Right atrium auricular region (tissue), 2 donors: ENCODE measurements around the gene XRCC5. TPM values are rescaled to one million over a fixed set of nuclear protein-coding genes. Genes with fewer than 3 reads are reported as not detected.
"Not testable (repeated sequence)": the region's sequence is repeated elsewhere in the genome, so short reads cannot be mapped to it uniquely, and the experiment has no call there.

Experiments used
- DNase-seq: peaks from one replicate; pipeline ENCODE4 v3.0.0-alpha.2; 2019; ENCODE audit warnings: low spot score
- H3K27ac ChIP-seq, 2 donors: fragments of 200-600 bp; sonication (generic); 1 replicate in 1 of 2; 2 replicates in 1 of 2; pipeline ENCODE4 v1.5.1; 2016 to 2019
- H3K27me3 ChIP-seq, 2 donors: fragments of 200-600 bp; sonication (generic); one replicate each; pipeline versions ENCODE4 v1.5.1 to v1.6.0; 2017 to 2019
- H3K36me3 ChIP-seq: fragments of 200-600 bp; sonication (generic); one replicate; pipeline ENCODE4 v1.5.1; 2016
- H3K4me1 ChIP-seq, 2 donors: fragments of 200-600 bp; sonication (generic); one replicate each; pipeline versions ENCODE4 v1.5.1 to v1.6.0; 2017 to 2019
- H3K4me3 ChIP-seq, 2 donors: fragments of 200-600 bp; sonication (generic); 1 replicate in 1 of 2; 2 replicates in 1 of 2; pipeline ENCODE4 v1.5.1; 2017 to 2019; ENCODE audit warnings: mild to moderate bottlenecking in 1 of 2, moderate library complexity in 1 of 2
- H3K9me3 ChIP-seq, 2 donors: fragments of 200-600 bp; sonication (generic); one replicate each; pipeline ENCODE4 v1.5.1; 2019
- total RNA-seq, 2 donors: library from RNA; depleted of rRNA; stranded (reverse); fragments of >200 nt; gene quantifications; one replicate each; pipeline ENCODE4 v1.1.0, GENCODE V29; 2016
- TF ChIP-seq, protein P1 (sequence below), 2 donors: fragments of 200-600 bp; sonication (generic); IDR thresholded peaks; one replicate each; pipeline ENCODE4 v1.5.1; 2019; ENCODE audit warnings: antibody characterized with exemption in 2 of 2

The XRCC5 gene
- total RNA-seq, 2 donors from 2014 or later = 89.9 to 93.7 TPM

DNA sequence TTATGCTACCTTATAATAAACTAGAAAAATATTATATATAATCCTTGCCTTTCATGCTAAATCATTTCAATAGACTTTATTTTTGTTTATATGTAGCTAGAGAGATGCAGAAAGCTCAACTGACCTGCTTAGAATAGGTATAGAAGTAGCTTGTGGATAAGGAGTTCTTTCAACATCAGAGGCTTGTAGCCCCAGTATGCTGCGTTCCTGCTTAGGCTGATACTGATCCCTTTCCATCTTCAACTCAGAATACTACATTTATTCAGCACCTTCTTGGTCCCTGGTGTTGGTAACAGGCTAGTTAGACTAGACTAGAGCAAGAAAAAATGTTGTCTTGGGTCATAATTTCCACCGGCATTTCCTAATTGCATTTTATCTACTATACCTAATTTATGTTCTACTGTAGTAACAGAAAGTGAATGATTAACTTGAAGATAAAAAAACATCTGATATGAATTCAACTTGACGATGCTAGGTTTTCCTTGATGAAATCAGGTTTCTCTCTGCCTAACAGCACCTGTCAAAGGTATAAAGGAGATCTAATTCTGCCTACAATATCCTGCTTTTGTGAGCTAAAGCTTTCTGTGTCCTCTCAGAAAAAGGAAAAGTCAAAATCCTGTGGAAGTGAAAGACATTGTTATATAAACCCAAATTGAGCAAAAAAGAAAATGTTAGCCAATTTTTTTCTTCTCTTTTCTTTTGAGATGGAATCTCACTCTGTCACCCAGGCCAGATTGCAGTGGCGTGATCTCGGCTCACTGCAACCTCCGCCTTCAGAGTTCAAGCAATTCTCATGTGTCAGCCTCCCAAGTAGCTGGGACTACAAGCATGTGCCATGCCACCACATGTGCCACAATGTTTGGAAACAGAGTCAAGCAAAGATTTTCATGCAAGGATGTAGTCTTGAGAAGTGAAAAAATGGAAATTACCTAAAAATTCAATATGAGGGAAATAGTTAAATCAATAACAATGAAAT is 33.4 kb upstream of the XRCC5 start:
- TF ChIP-seq, protein P1, sequence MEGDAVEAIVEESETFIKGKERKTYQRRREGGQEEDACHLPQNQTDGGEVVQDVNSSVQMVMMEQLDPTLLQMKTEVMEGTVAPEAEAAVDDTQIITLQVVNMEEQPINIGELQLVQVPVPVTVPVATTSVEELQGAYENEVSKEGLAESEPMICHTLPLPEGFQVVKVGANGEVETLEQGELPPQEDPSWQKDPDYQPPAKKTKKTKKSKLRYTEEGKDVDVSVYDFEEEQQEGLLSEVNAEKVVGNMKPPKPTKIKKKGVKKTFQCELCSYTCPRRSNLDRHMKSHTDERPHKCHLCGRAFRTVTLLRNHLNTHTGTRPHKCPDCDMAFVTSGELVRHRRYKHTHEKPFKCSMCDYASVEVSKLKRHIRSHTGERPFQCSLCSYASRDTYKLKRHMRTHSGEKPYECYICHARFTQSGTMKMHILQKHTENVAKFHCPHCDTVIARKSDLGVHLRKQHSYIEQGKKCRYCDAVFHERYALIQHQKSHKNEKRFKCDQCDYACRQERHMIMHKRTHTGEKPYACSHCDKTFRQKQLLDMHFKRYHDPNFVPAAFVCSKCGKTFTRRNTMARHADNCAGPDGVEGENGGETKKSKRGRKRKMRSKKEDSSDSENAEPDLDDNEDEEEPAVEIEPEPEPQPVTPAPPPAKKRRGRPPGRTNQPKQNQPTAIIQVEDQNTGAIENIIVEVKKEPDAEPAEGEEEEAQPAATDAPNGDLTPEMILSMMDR (IDR thresholded peaks at IDR 0.05) = no peak
- no peak overlapping the region for H3K27ac ChIP-seq
- no peaks in the 10 kb centered on the region for H3K36me3 ChIP-seq
- no peak overlapping the region for H3K4me3 ChIP-seq
- H3K9me3 ChIP-seq = no peaks in the 10 kb centered on the region
- DNase-seq = no peak
- H3K27me3 ChIP-seq = no peaks in the 10 kb centered on the region
- H3K4me1 ChIP-seq = peaks cover 0 to under 1% of the 10 kb centered on the region in 2 donors

DNA sequence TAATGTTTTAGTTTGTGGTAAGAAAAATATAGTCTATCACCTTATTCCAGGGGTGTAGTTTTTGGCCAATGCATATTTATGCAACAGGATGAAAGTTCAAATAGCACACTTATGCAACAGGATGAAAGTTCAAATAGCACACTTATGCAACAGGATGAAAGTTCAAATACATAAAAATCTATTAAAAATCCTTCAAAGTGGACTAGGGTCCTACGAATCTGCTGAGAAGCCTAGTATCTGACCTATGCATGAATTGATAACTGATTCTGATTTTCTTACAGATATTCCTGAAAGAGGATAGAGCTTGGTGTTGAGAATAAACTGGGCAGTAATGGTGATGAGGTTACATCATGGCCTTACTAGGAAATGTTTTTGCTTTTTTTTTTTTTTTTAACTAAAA is 30.4 kb upstream of the XRCC5 start:
- Histone ChIP-seq H3K36me3 (no peaks in the 10 kb centered on the region), H3K4me3 (no peak overlapping the region), H3K4me1 (peaks cover 0 to 14% of the 10 kb centered on the region in 2 donors), H3K27ac (no peak overlapping the region), H3K27me3 (no peaks in the 10 kb centered on the region), H3K9me3 (no peaks in the 10 kb centered on the region)
- no peak for DNase-seq
- TF ChIP-seq, protein P1 (IDR thresholded peaks at IDR 0.05) = no peak

DNA sequence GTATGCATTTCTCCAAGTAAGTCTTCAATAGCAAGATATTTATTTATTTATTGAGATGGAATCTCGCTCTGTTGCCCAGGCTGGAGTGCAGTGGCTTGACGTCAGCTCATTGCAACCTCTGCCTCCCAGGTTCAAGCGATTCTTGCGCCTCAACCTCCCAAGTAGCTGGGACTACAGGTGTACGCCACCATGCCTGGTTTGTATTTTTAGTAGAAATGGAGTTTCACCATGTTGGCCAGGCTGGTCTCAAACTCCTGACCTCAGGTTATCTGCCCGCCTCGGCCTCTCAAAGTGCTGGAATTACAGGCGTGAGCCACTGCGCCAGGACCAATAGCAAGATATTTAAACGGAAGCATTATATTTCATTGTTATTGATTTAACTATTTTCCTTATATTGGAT is 29.1 kb upstream of the XRCC5 start:
- not testable (repeated sequence) for H3K4me3 ChIP-seq, H3K36me3 ChIP-seq, DNase-seq, H3K9me3 ChIP-seq, H3K27ac ChIP-seq, H3K27me3 ChIP-seq
- H3K4me1 ChIP-seq = peaks cover 0 to 14% of the 10 kb centered on the region in 2 donors

DNA sequence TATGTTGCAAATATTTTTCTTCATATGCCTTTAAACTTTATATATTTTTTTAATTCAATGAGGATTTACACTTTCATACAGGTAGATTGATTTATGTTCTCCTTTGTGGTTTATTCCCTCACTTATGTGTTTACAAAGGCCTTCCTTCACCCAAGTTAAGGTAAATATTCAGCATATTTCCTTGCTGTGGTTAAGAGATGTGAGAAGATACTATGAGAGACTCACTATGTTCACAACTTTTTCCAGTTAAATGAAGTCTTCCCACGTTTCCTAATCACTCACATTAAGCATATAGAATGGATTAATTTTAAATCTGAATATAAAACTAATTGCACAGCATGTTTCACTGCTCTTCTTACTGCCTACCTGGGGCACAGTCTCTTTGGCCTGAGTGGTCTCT is 28.1 kb upstream of the XRCC5 start:
- H3K9me3 ChIP-seq = no peaks in the 10 kb centered on the region
- peaks cover 0 to 14% of the 10 kb centered on the region in 2 donors for H3K4me1 ChIP-seq
- no peaks in the 10 kb centered on the region for H3K27me3 ChIP-seq
- TF ChIP-seq, protein P1 (IDR thresholded peaks at IDR 0.05) = no peak
- peak overlapping the region in 1 of 2 donors; percentile 42 for H3K27ac ChIP-seq
- H3K36me3 ChIP-seq = no peaks in the 10 kb centered on the region
- peak overlapping the region; percentile 65 to 72 for H3K4me3 ChIP-seq
- no peak for DNase-seq

DNA sequence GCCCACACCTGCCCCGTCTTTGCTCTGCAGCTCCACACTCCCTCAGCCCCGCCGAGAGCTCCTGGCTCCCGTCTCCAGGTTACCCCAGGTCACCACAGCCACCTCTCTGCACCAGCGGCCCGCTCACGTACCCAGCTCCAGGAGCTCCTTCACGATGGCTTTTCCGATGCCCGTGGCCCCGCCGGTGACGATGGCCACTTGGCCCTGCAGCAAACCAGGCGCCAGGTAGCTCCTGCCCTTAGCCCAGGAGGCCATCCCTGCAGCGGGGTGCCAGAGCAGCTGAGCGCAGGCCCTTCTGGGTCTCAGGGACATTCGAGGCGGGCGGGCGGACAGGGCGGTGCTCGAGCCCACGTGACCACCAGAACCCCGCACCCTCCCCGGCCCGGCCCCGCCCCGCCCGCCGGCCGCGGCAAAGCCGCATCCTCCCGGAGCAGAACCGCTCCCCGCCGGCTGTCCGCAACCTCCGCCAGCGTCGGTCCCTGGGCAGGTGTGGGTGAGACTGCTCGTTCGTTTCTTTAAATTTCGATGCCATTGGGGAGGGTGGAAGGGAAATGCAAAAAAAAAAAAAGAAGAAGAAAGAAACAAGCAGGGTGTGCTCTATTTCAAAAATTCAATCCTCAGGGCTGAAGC is 27.5 kb upstream of the XRCC5 start, which contains the start of the genes PECR and TMEM169:
Gene PECR (minus strand): TSS at position 323 of the 630 bp plus-strand sequence. CDS start 68 bp downstream, at position 255.
Gene TMEM169 (plus strand): TSS at position 433 of the 630 bp plus-strand sequence. CDS start 14,045 bp downstream, outside the sequence.
- peak within 1 kb of the TSS in 1 of 2 donors; percentile 42 for H3K27ac ChIP-seq

More for the DNA sequence above, 27.5 kb upstream of the XRCC5 start, which contains the start of the genes PECR and TMEM169:
- TF ChIP-seq, protein P1 (IDR thresholded peaks at IDR 0.05) = no peak
- Histone ChIP-seq H3K27me3 (no peaks in the 10 kb centered on the region), H3K4me1 (peaks cover 0 to 14% of the 10 kb centered on the region in 2 donors), H3K9me3 (no peaks in the 10 kb centered on the region), H3K4me3 (peak within 1 kb of the TSS; percentile 65 to 72), H3K36me3 (no peaks in the 10 kb centered on the region)
- peak; percentile 77 for DNase-seq
